Endodermal cell (in vitro differentiated cells): ENCODE measurements around the gene CABP1. TPM values are rescaled to one million over a fixed set of nuclear protein-coding genes. Genes with fewer than 3 reads are reported as not detected.

Experiments
- DNase-seq: peaks from one replicate; pipeline ENCODE4 v3.0.0-alpha.2; 2017
- H3K27ac ChIP-seq: 2 replicates; pipeline ENCODE4 v1.5.1; 2013; ENCODE audit warnings: mild to moderate bottlenecking, low read depth, low read length, moderate library complexity
- H3K27me3 ChIP-seq: 2 replicates; pipeline ENCODE4 v1.6.1; 2013; ENCODE audit warnings: mild to moderate bottlenecking, low read length, moderate library complexity; ENCODE audit not compliant: insufficient read depth, control insufficient read depth, poor library complexity, severe bottlenecking
- H3K36me3 ChIP-seq: 2 replicates; pipeline ENCODE4 v1.7.0; 2013; ENCODE audit warnings: mild to moderate bottlenecking, low read length, moderate library complexity; ENCODE audit not compliant: control insufficient read depth, insufficient read depth
- H3K4me1 ChIP-seq: one replicate; pipeline ENCODE4 v1.7.0; 2013; ENCODE audit warnings: low read length; ENCODE audit not compliant: control insufficient read depth, insufficient read depth
- H3K4me3 ChIP-seq: 2 replicates; pipeline ENCODE4 v1.5.1; 2013; ENCODE audit warnings: mild to moderate bottlenecking, low read length, moderate library complexity
- H3K9ac ChIP-seq: 2 replicates; pipeline ENCODE4 v1.6.1; 2013; ENCODE audit warnings: mild to moderate bottlenecking, low read length, moderate library complexity; ENCODE audit not compliant: poor library complexity, severe bottlenecking; ENCODE audit errors: extremely low read depth
- H3K9me3 ChIP-seq: 2 replicates; pipeline ENCODE4 v1.6.1; 2013; ENCODE audit warnings: mild to moderate bottlenecking, low read length, moderate library complexity; ENCODE audit not compliant: control insufficient read depth
- H3K27ac Mint-ChIP-seq: 2 replicates; pipeline ENCODE4 v1.8.0; 2020; ENCODE audit warnings: mixed read lengths
- H3K27me3 Mint-ChIP-seq: 2 replicates; pipeline ENCODE4 v1.8.0; 2021; ENCODE audit warnings: mild to moderate bottlenecking, mixed read lengths; ENCODE audit not compliant: insufficient read depth
- H3K36me3 Mint-ChIP-seq: 2 replicates; pipeline ENCODE4 v1.8.0; 2020; ENCODE audit warnings: low read depth, mixed read lengths
- H3K4me1 Mint-ChIP-seq: 2 replicates; pipeline ENCODE4 v1.8.0; 2020; ENCODE audit warnings: mixed read lengths
- H3K4me3 Mint-ChIP-seq: 2 replicates; pipeline ENCODE4 v1.8.0; 2020; ENCODE audit warnings: mild to moderate bottlenecking, moderate library complexity, mixed read lengths
- H3K9me3 Mint-ChIP-seq: 2 replicates; pipeline ENCODE4 v1.8.0; 2020; ENCODE audit warnings: mild to moderate bottlenecking, mixed read lengths
- CTCF ChIP-seq: fragments of 200-600 bp; sonication (generic); conservative IDR thresholded peaks from 2 replicates; pipeline ENCODE4 v1.5.0; 2021; ENCODE audit warnings: antibody characterized with exemption, mild to moderate bottlenecking
- whole genome bisulfite sequencing, 2 experiments: methylation state at CpG; one replicate each; pipeline versions ENCODE4 v1.1.5 to v1.1.7; 2013; ENCODE audit warnings: missing lambda C conversion rate in 2 of 2, mixed read lengths in 1 of 2; ENCODE audit not compliant: insufficient coverage in 1 of 2, insufficient read length in 1 of 2; 5-methylcytosine and 5-hydroxymethylcytosine counted together
- total RNA-seq, 2 donors: library from RNA; stranded (reverse); fragmentation: NEBNext Ultra II Directional in 1 of 2; extraction: Animal tissue kit (Norgen Biotek cat#: 25700) in 1 of 2; gene quantifications; 2 replicates in 1 of 2; 3 replicates in 1 of 2; pipeline ENCODE4 v1.2.1, GENCODE V29; 2021

The CABP1 gene
- total RNA-seq, 2 donors from 2014 or later = 0.29 to 0.86 TPM

- Histone ChIP-seq H3K27me3 (no peaks in the 10 kb centered on the region), H3K36me3 (peaks cover 20% of the 10 kb centered on the region), H3K4me3 (peak overlapping the region; percentile 89), H3K9me3 (no peaks in the 10 kb centered on the region), H3K4me1 (peaks cover 9% of the 10 kb centered on the region), H3K9ac (peak overlapping the region; percentile 56), H3K27ac (peak overlapping the region; percentile 42)
- Mint-ChIP-seq H3K36me3 (peaks cover 23% of the 10 kb centered on the region), H3K4me1 (peaks cover 26% of the 10 kb centered on the region), H3K27me3 (no peaks in the 10 kb centered on the region), H3K4me3 (peak overlapping the region; percentile 68), H3K27ac (peak overlapping the region; percentile 74), H3K9me3 (no peaks in the 10 kb centered on the region)
- peak; percentile 78 for DNase-seq
- WGBS, 2 experiments = 0 to 1% methylated on average over 18 to 31 of the region's 31 CpGs
- TF ChIP-seq CTCF = no peak
Measured at GRCh38 chr12:120710805-120711296, 70.4 kb downstream of the CABP1 start.

- Histone ChIP-seq H3K9me3 (no peaks in the 10 kb centered on the region), H3K4me1 (peaks cover 9% of the 10 kb centered on the region), H3K9ac (peak overlapping the region; percentile 56), H3K4me3 (peak overlapping the region; percentile 89), H3K27ac (no peak overlapping the region), H3K27me3 (no peaks in the 10 kb centered on the region), H3K36me3 (peaks cover 25% of the 10 kb centered on the region)
- DNase-seq = peak; percentile 63
- Mint-ChIP-seq H3K4me3 (peak overlapping the region; percentile 68), H3K27ac (peak overlapping the region; percentile 10), H3K36me3 (peaks cover 29% of the 10 kb centered on the region), H3K4me1 (peaks cover 26% of the 10 kb centered on the region), H3K9me3 (no peaks in the 10 kb centered on the region), H3K27me3 (no peaks in the 10 kb centered on the region)
- WGBS, 2 experiments = 30 to 42% methylated on average over 2 to 6 of the region's 6 CpGs
- no peak for TF ChIP-seq CTCF
Measured at GRCh38 chr12:120711411-120711810, 71.0 kb downstream of the CABP1 start.

- Histone ChIP-seq H3K9ac (no peak overlapping the region), H3K9me3 (no peaks in the 10 kb centered on the region), H3K4me1 (peaks cover 9% of the 10 kb centered on the region), H3K27ac (no peak overlapping the region), H3K36me3 (peaks cover 37% of the 10 kb centered on the region), H3K4me3 (no peak overlapping the region), H3K27me3 (no peaks in the 10 kb centered on the region)
- Mint-ChIP-seq H3K4me1 (peaks cover 26% of the 10 kb centered on the region), H3K4me3 (no peak overlapping the region), H3K27ac (no peak overlapping the region), H3K9me3 (no peaks in the 10 kb centered on the region), H3K27me3 (no peaks in the 10 kb centered on the region), H3K36me3 (peaks cover 36% of the 10 kb centered on the region)
- no peak for TF ChIP-seq CTCF
- WGBS, 2 experiments = 93 to 94% methylated on average over 4 to 5 of the region's 6 CpGs
- no peak for DNase-seq
Measured at GRCh38 chr12:120712610-120713009, 72.2 kb downstream of the CABP1 start.
